ENCODE measurements around the gene LRMDA. TPM values are rescaled to one million over a fixed set of nuclear protein-coding genes. Genes with fewer than 3 reads are reported as not detected.

The LRMDA gene
- total and polyA plus RNA-seq, 2 of the 8 experiments (the other 6 are each of a cell fraction or from before 2014, with no cell fraction given), result 0.86 to 2.8 TPM

DNA sequence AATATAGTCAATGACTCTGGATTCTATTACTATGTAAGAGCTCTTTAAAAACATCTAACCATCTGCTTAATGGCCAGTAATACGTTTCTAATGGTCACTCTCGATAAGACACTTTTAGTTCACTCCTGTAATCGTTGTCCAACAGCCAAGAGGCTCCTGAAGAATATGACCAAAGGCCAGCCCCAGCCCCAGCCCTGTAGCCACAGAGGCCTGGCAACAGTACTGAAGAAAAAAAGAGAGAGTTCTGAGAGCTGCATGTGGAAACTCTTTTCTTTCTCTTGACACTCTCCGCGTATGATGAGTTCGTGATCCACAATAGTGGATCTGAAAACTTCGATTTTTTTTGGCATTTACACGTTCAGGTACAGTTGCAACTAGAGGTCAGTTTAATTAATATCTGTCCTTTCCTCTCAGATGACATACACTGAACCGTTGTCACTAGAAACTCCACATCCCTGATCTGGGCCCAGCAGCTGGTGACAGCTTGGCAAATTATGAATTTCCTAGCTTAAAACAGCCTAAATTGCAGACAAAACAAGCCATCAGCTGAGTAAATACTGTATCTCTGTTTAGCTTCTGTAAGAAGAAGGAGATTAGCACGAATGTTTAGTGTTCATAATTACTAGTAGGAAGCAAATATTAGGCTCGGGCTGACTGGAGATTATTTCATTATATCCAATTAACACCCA is 456.7 kb downstream of the LRMDA start:
- no peak overlapping the region for H2AFZ ChIP-seq (ENCODE audit: low read length)
- no peak overlapping the region for H3K27ac ChIP-seq (ENCODE audit: low read depth, low read length)
- no peak overlapping the region for H2BK120ac ChIP-seq (replicated peaks; ENCODE audit: low read depth, low read length)
- CTCF ChIA-PET (ENCODE audit: partially characterized antibody), result no interaction called here
- H3K27me3 ChIP-seq (replicated peaks in 1 of 4; ENCODE audit: control insufficient read depth in 3 of 4, extremely low read depth in 1 of 4, insufficient read depth in 3 of 4, low read length in 3 of 4), result no peaks in the 10 kb centered on the region
- no peaks in the 10 kb centered on the region for H3K36me3 ChIP-seq (ENCODE audit: control insufficient read depth in 2 of 4, insufficient read depth in 4 of 4, low read length in 3 of 4)
- H3K79me2 ChIP-seq (ENCODE audit: control insufficient read depth in 1 of 2, insufficient read depth in 2 of 2, low read length in 2 of 2), result no peaks in the 10 kb centered on the region
- 92% methylated on average over 11 of the region's 11 CpGs; no CpG with 5 or more reads in 1 of the 2 experiments for WGBS, 2 experiments (ENCODE audit: extremely low coverage in 1 of 2, insufficient coverage in 1 of 2, insufficient read length in 1 of 2, insufficient replicate concordance in 2 of 2, low coverage in 1 of 2, low lambda C conversion rate in 2 of 2, missing lambda C conversion rate in 1 of 2)
- no peaks in the 10 kb centered on the region; the same call in 1 of the 2 replicates for H3K23me2 ChIP-seq (ENCODE audit: low read depth, low read length)
- no peak overlapping the region for H2BK20ac ChIP-seq (ENCODE audit: low read length)
- H3K9me3 ChIP-seq (ENCODE audit: insufficient read depth in 2 of 2, low read depth in 1 of 2, low read length in 1 of 2), result no peaks in the 10 kb centered on the region
- no peak overlapping the region for H4K8ac ChIP-seq (ENCODE audit: extremely low read depth, insufficient read depth, low read length)
- H2BK12ac ChIP-seq (ENCODE audit: low read depth, low read length), result no peak overlapping the region
- H4K91ac ChIP-seq (replicated peaks; ENCODE audit: insufficient read length, low read length), result no peak overlapping the region
- H4K5ac ChIP-seq (ENCODE audit: insufficient read length, low read depth, low read length), result no peak overlapping the region
- H3K79me1 ChIP-seq (ENCODE audit: low read depth, low read length), result no peaks in the 10 kb centered on the region
- H2BK5ac ChIP-seq (ENCODE audit: low read depth, low read length), result no peak overlapping the region
- no peak overlapping the region for H3K4me2 ChIP-seq (ENCODE audit: insufficient read depth in 1 of 2, low read depth in 2 of 2, low read length in 2 of 2)
- H3K56ac ChIP-seq (replicated peaks; ENCODE audit: insufficient read length, low read depth, low read length), result no peak overlapping the region
- no peak overlapping the region for H3K4me3 ChIP-seq (ENCODE audit: extremely low read depth in 1 of 4, insufficient read depth in 2 of 4, low read depth in 3 of 4, low read length in 4 of 4)
- no peak overlapping the region for H3K18ac ChIP-seq (ENCODE audit: extremely low read depth, low read length)
- H3K4ac ChIP-seq (replicated peaks; ENCODE audit: insufficient read length, low read depth, low read length), result no peak overlapping the region
- H2BK15ac ChIP-seq (ENCODE audit: low read length), result no peak overlapping the region
- no peak overlapping the region for H3K9ac ChIP-seq (replicated peaks in 1 of 4; ENCODE audit: extremely low read depth in 1 of 4, low read depth in 3 of 4, low read length in 3 of 4)
- H3K4me1 ChIP-seq (replicated peaks in 1 of 4; ENCODE audit: control insufficient read depth in 3 of 4, insufficient read depth in 4 of 4, low read length in 3 of 4), result no peaks in the 10 kb centered on the region; a peak in 1 of 7 replicates
- POLR2A ChIA-PET (ENCODE audit: partially characterized antibody), result no interaction called here
- no peak overlapping the region for H2AK5ac ChIP-seq (ENCODE audit: low read depth, low read length)
- no peak overlapping the region for H3K23ac ChIP-seq (ENCODE audit: insufficient read length)
- no peak overlapping the region for H3K14ac ChIP-seq (ENCODE audit: insufficient read length)
- FAIRE-seq (no peak), DNase-seq (ENCODE audit: low read depth in 1 of 2, low spot score in 2 of 2) (no peak)
- no peaks in the 10 kb centered on the region for H4K20me1 ChIP-seq (replicated peaks in 1 of 2; ENCODE audit: control insufficient read depth in 1 of 2, insufficient read depth in 2 of 2, low read length in 2 of 2)
- TF ChIP-seq, protein P1, sequence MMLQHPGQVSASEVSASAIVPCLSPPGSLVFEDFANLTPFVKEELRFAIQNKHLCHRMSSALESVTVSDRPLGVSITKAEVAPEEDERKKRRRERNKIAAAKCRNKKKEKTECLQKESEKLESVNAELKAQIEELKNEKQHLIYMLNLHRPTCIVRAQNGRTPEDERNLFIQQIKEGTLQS (IDR thresholded peaks at IDR 0.05; ENCODE audit: insufficient read depth, low read depth, low read length), result no peak
- no peak for TF ChIP-seq BCL11A (IDR thresholded peaks at IDR 0.05; ENCODE audit: low read depth in 2 of 2, low read length in 2 of 2)
- TF ChIP-seq GABPA (IDR thresholded peaks at IDR 0.05; ENCODE audit: borderline replicate concordance, insufficient read depth, low read length), result no peak
- no peak for TF ChIP-seq KDM1A (IDR thresholded peaks at IDR 0.05; ENCODE audit: borderline replicate concordance, low read length)
- no peak for TF ChIP-seq CHD1 (IDR thresholded peaks at IDR 0.05; ENCODE audit: low read depth, low read length)
- no peak for TF ChIP-seq POLR2AphosphoS5 (IDR thresholded peaks at IDR 0.05; ENCODE audit: low read depth, low read length)
- TF ChIP-seq ASH2L (IDR thresholded peaks at IDR 0.05; ENCODE audit: low read length), result no peak
- TF ChIP-seq, protein P2, sequence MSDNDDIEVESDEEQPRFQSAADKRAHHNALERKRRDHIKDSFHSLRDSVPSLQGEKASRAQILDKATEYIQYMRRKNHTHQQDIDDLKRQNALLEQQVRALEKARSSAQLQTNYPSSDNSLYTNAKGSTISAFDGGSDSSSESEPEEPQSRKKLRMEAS (IDR thresholded peaks at IDR 0.05), result no peak
- TF ChIP-seq TBP (IDR thresholded peaks at IDR 0.05; ENCODE audit: low read depth, low read length), result no peak
- TF ChIP-seq CTBP2 (IDR thresholded peaks at IDR 0.05; ENCODE audit: borderline replicate concordance, insufficient read depth, insufficient read length, low read length), result no peak
- TF ChIP-seq, protein P3, sequence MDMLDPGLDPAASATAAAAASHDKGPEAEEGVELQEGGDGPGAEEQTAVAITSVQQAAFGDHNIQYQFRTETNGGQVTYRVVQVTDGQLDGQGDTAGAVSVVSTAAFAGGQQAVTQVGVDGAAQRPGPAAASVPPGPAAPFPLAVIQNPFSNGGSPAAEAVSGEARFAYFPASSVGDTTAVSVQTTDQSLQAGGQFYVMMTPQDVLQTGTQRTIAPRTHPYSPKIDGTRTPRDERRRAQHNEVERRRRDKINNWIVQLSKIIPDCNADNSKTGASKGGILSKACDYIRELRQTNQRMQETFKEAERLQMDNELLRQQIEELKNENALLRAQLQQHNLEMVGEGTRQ (IDR thresholded peaks at IDR 0.05; ENCODE audit: low read length), result no peak
- TF ChIP-seq JUND (IDR thresholded peaks at IDR 0.05; ENCODE audit: low read length), result no peak
